Measurements from ENCODE around the gene EXOC6B. TPM values are rescaled to one million over a fixed set of nuclear protein-coding genes. Genes with fewer than 3 reads are reported as not detected.

Gene EXOC6B
- total RNA-seq, 1 experiment from 2014 or later = 40.1 TPM

DNA sequence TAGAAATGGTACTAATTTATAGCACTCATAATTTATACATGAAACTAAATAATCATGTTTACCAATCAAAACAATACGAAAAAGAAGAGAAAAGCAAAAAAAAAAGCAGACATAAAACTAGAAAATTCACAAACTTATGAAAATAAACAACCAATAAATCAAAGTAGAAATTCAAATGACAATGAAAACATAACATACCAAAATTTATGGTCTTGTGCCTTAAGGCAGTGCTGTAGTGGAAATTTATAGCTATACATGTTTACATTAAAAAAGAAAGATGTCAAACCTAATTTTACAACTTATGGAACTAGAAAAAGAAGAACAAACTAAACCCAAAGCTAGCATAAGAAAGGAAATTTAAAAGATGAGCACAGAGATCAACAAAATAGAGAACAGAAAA, 45.2 kb upstream of the EXOC6B start:
- TF ChIP-seq, protein P1, sequence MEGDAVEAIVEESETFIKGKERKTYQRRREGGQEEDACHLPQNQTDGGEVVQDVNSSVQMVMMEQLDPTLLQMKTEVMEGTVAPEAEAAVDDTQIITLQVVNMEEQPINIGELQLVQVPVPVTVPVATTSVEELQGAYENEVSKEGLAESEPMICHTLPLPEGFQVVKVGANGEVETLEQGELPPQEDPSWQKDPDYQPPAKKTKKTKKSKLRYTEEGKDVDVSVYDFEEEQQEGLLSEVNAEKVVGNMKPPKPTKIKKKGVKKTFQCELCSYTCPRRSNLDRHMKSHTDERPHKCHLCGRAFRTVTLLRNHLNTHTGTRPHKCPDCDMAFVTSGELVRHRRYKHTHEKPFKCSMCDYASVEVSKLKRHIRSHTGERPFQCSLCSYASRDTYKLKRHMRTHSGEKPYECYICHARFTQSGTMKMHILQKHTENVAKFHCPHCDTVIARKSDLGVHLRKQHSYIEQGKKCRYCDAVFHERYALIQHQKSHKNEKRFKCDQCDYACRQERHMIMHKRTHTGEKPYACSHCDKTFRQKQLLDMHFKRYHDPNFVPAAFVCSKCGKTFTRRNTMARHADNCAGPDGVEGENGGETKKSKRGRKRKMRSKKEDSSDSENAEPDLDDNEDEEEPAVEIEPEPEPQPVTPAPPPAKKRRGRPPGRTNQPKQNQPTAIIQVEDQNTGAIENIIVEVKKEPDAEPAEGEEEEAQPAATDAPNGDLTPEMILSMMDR (conservative IDR thresholded peaks at IDR 0.05) = no peak
- H2AK5ac ChIP-seq (ENCODE audit: insufficient read length, low read length) = no peak overlapping the region
- no peaks in the 10 kb centered on the region for H3K27me3 ChIP-seq (ENCODE audit: insufficient read depth, low read length)
- no peak overlapping the region for H3T11ph ChIP-seq (ENCODE audit: low read length)
- no peak overlapping the region for H3K27ac ChIP-seq (ENCODE audit: insufficient read length, low read depth, low read length)
- H2BK20ac ChIP-seq (ENCODE audit: low read depth, low read length, poor library complexity, severe bottlenecking) = no peak overlapping the region
- no peak overlapping the region for H3K4ac ChIP-seq (ENCODE audit: low read depth, low read length)
- H3K18ac ChIP-seq (ENCODE audit: insufficient read length, low read depth, low read length) = no peak overlapping the region
- no peaks in the 10 kb centered on the region for H3K23me2 ChIP-seq (ENCODE audit: insufficient read length, low read depth, low read length, poor library complexity, severe bottlenecking)
- H3K79me2 ChIP-seq (ENCODE audit: insufficient read depth, low read length) = no peaks in the 10 kb centered on the region
- no peaks in the 10 kb centered on the region for H3K9me3 ChIP-seq (ENCODE audit: control insufficient read depth, low read depth, low read length)
- no CpG with 5 or more reads among the region's 1 CpG for WGBS (ENCODE audit: extremely low coverage, insufficient read length, low lambda C conversion rate)
- no peak overlapping the region for H2BK5ac ChIP-seq (ENCODE audit: insufficient read length, low read length)
- H3K36me3 Mint-ChIP-seq (ENCODE audit: insufficient read depth in 1 of 3, low read depth in 3 of 3) = 0 out of 7 replicates have a peak, but pooled peaks cover 0 to 1% (median 0%) of the 10 kb centered on the region in 3 experiments
- H3K9me3 Mint-ChIP-seq = peaks cover 7 to 8% of the 10 kb centered on the region in 2 experiments
- no peak overlapping the region for H2BK15ac ChIP-seq (ENCODE audit: low read depth, low read length)
- no peaks in the 10 kb centered on the region for H4K20me1 ChIP-seq (ENCODE audit: control insufficient read depth, insufficient read depth, insufficient read length)
- no peak overlapping the region for H4K8ac ChIP-seq (replicated peaks; ENCODE audit: insufficient read length, low read depth, low read length)
- H3K4me1 ChIP-seq (ENCODE audit: insufficient read depth, low read length) = no peaks in the 10 kb centered on the region
- no peak overlapping the region for H4K91ac ChIP-seq (ENCODE audit: insufficient read length, low read depth, low read length)
- H3K56ac ChIP-seq (ENCODE audit: insufficient read length, low read depth, low read length) = no peak overlapping the region
- no peak overlapping the region for H3K23ac ChIP-seq (ENCODE audit: insufficient read length, low read depth, low read length)
- no peak overlapping the region for H2BK120ac ChIP-seq (ENCODE audit: low read depth, low read length, poor library complexity, severe bottlenecking)
- H2AFZ ChIP-seq (ENCODE audit: low read length) = no peak overlapping the region
- no peak overlapping the region for H3K4me2 ChIP-seq (ENCODE audit: insufficient read depth, insufficient read length, low read length)
- H3K9ac ChIP-seq (ENCODE audit: extremely low read depth, insufficient read length, low read length) = no peak overlapping the region
- no peak overlapping the region for H2BK12ac ChIP-seq (ENCODE audit: insufficient read length, low read depth, low read length)
- H4K5ac ChIP-seq (ENCODE audit: insufficient read length, low read depth, low read length) = no peak overlapping the region
- H3K27ac Mint-ChIP-seq = no peak overlapping the region
- H3K4me3 Mint-ChIP-seq = no peak overlapping the region
- H3K4me1 Mint-ChIP-seq = no peaks in the 10 kb centered on the region
- no peaks in the 10 kb centered on the region for H3K79me1 ChIP-seq (ENCODE audit: insufficient read depth, low read depth, low read length, poor library complexity, severe bottlenecking)
- DNase-seq = no peak
- H3K14ac ChIP-seq (ENCODE audit: insufficient read depth, low read length) = no peak overlapping the region
- peaks cover 23% of the 10 kb centered on the region for H3K27me3 Mint-ChIP-seq (ENCODE audit: low read depth)
